NCI-H2081 (cell line): ENCODE measurements around the gene TEX2.
"Not testable (repeated sequence)": the region's sequence is repeated elsewhere in the genome, so short reads cannot be mapped to it uniquely, and the experiment has no call there.

Experiments used
- DNase-seq, 2 experiments: peaks; one replicate each; lab custom pipeline; 2025; lab: John Stamatoyannopoulos, UW

TEX2 gene

GRCh38 chr17:64183815-64184214 lies 79.2 kb downstream of the TEX2 start:
- no peak for DNase-seq

DNA sequence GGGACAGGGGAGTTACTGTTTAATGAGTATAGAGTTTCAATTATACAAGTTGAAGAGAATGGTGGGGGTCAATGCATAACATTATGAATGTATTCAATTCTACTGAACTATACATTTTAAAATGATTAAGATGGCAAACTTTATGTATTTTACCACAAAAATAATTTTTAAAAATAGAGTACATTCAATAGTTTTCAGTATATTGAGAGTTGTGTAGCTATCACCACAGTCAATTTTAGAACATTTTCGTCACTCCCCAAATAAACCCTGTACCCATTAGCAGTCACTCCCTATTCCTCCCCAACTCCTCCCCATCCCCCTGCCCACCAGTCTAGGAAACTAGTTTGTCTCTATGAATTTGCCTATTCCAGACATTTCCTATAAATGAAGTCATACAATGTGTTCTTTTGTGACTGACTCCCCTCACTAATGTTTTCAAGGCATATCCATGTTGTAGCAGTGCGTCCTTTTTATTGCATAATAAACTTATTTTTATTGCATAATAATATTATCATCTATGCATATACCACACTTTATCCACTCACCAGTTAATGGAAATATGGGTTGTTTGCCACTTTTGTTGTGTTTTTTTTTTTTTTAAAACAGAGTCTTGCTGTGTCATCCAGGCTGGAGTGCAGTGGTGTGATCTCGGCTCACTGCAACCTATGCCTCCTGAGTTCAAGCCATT lies 80.6 kb downstream of the TEX2 start:
- no peak for DNase-seq

GRCh38 chr17:64180089-64181073 lies 82.7 kb downstream of the TEX2 start:
- no peak for DNase-seq

DNA sequence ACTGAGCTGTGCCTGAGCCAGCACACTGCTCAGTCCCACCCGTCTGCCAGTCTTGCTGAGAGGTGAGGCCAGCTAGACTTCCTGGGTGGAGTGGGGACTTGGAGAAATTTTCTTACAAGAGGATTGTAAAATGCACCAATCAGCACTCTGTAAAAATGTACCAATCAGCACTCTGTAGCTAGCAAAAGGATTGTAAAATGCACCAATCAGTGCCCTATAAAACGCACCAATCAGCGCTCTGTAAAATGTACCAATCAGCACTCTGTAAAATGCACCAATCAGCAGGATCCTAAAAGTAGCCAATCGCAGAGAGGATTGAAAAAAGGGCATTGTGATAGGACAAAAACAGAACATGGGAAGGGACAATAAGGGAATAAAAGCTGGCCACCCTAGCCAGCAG lies 84.0 kb downstream of the TEX2 start:
- DNase-seq: not testable (repeated sequence)

DNA sequence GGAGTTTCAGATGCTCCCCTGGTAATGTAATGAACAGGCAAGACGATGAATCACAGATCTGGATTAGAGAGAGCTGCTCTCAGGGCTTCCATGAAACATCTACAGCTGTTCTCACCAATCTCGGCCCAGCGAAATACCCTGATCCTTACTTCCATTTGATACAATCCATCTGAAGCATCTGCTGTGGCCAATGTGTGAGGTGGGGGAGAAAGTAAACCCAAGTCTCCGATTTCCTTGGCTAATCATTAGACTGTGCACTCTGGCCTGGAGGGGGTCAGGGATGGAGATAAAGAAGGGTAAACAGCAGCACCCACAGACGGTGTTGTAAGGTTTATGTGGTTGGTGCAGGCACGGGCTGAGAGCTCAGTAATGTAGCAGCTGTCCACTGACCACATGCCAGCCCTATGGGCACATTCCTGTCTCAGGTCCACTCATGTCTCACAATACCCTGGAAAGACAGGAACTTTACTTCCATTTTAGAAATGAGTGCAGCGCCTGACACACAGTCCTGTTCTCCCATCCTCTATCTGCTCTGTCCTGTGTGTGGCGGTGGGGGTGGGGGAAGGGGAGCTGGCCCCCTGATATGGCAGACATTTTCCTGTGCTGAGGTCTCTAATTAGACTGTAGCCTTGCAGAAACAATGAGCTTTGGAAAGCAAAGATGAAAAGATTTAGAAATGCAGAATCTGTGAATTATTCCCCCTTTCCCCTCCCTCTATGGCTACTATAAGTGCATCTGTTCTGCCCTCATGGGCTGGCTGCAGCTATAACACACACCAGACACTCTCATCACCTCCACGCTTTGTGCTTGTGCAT lies 84.8 kb downstream of the TEX2 start:
- DNase-seq: no peak

GRCh38 chr17:64177311-64178010 lies 85.6 kb downstream of the TEX2 start:
- no peak for DNase-seq

DNA sequence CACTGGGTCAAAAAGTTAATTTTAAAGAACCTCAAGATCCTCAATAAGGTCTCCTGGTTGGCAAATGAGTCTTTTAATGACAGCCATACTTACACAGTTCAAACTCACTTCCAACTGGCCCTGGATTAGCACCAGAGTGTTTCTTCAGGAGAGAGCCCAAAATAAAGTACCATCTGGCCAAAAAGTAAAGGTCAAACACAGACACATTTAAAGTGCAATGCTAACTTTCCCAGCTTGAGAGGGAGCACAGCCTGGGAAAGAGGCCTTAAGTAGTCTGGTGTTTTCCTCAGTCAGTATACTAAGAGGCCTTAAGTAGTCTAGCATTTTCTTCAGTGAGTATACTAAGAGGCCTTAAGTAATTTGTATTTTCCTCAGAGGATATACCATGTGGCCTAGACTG lies 86.5 kb downstream of the TEX2 start:
- no peak for DNase-seq

DNA sequence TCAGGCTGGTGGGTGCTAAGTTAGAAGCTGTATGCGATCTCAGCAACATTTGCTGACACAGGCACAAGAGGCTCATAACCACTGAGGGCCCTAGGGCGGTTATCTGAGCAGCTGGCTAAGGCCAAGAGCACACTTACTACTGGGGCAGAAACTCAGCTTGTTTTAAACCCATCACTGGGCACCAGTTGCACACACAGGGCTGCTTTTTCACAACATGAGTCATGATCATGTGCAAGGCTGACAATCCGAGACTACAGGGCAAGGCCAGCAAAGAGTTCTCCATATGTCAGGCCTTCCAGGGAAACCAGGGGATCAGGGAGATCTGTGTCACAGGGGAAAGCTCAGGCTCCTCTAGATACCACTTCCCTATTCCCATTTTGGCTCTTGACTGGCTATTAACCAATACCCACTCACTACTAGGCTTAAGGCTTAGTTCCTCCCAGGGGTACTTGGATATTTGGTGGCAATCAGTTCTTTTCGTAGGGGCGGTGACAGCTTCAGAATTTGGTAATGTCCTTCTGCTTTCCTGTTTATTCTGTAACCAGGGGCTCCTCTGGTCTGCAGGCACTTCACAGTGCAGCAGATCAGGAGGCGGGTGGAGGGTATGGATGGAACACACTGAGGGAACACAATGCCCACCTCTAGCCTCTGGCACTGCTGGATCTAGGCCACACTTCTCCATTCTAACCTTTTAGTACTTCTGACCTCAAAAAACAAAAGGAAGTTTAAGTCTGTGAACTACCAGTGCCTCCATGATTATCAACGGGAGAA lies 88.2 kb downstream of the TEX2 start:
- no peak for DNase-seq

- DNase-seq: no peak
These were observed 89.4 kb downstream of the TEX2 start for GRCh38 chr17:64173646-64174045.

GRCh38 chr17:64172510-64172909 lies 90.5 kb downstream of the TEX2 start:
- no peak for DNase-seq

- DNase-seq: no peak
These were observed 92.0 kb downstream of the TEX2 start for GRCh38 chr17:64171041-64171440.

DNA sequence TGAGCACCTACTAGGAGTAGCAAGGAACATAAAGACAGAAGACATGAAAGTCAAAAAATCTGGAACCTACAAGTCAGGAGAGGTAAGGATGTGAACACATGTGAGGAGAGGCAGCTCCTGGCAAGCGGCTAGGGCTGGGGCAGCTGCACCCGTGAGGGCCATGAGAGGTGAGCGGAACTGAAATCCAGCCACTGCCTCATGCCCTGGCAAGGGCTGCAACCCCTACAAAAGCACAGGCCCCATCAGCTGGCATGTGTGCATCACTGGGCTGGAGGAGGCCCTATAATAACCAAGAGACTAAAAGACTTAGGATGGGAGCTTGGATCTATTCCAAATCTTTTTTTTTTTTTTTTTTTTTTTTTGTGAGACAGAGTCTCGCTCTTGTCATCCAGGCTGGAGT lies 92.8 kb downstream of the TEX2 start:
- no peak for DNase-seq

DNA sequence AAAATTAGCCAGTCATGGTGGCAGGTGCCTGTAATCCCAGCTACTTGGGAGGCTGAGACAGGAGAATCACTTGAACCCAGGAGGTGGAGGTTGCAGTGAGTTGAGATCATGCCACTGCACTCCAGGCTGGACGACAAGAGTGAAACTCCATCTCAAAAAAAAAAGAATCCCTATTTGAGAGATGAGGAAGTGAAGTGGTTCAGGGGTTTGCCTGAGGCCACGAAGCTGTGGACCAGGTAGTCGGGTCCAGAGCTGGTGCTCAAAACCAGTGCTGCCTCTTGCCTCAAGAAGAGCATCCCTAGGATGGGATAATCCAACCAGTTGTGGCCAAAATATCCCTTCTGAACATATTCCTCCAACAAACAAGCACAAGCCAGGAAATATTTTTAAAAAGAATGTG lies 95.4 kb downstream of the TEX2 start:
- not testable (repeated sequence) for DNase-seq

DNA sequence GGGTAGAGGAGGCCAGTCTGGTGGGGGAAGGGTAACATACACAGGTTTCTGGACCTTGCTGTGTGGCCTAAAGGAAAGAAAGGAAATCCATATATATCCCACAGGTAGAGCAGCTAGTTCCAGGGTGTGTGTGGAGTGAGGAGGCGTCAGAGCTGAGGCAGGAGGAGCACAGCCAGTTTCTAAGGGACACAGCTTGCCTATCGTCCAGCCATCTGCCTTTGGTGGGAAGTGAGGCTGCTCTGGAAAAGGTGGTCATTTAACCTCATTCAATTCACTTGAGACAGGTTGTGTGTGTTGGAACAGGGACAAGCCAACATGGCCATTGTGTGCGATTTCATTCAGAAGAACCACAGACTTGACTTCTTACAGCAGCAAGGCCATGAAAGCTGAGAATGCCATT lies 96.2 kb downstream of the TEX2 start:
- DNase-seq: no peak

DNA sequence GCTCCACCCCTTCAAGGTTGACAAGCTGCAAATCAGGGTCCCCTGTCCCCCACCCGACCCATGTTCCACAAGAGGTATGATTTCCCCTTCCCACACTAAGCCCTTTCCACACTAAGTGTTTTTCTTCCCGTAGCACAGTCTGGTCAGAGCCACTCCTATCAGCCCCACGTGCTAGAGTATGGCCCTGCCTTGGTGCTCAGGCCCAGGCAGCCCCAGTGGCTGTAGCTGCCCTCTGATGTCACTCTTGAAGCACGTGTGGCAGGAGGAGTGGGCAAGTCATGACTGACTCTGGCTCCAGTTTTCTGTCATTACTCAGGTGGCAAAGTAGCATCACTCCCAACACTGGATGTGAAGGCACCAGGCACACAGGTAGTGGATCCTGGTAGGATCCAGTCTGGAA lies 97.7 kb downstream of the TEX2 start:
- DNase-seq: no peak

DNA sequence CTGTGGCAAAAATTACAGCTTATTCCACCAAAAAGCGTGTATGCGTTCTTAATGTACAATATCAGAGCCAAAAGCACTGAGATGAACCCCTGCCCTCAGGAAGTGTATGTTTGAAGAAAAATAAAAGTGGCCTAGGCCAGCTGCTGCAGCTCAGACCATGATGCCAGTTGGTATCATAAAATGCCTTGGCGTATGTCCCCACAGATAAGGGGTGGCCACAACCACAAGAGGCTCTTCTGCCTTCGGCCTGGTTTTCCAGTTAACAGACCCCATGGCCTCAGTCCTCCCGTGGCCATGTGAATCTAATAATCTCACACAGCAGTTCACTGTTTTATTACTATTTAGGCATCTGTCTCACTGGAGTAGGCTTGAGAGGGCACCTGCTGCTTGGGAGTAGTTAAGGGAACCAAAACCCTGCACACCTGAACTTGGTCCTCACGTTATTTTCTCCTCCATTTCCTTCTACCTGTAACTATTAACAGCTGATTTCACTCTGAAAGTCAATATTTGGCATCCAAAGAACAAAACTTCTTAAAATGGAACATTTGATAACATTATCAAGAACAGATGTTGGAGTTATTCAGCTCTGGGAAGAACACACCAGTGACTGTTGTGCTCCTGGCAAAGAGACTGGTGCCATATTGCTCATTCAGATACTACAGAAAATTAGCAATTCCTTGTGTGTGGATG lies 98.3 kb downstream of the TEX2 start:
- no peak for DNase-seq

- DNase-seq: no peak
These were observed 99.6 kb downstream of the TEX2 start for GRCh38 chr17:64163468-64163867.

- DNase-seq: no peak
These were observed 100.5 kb downstream of the TEX2 start for GRCh38 chr17:64162554-64162953.

DNA sequence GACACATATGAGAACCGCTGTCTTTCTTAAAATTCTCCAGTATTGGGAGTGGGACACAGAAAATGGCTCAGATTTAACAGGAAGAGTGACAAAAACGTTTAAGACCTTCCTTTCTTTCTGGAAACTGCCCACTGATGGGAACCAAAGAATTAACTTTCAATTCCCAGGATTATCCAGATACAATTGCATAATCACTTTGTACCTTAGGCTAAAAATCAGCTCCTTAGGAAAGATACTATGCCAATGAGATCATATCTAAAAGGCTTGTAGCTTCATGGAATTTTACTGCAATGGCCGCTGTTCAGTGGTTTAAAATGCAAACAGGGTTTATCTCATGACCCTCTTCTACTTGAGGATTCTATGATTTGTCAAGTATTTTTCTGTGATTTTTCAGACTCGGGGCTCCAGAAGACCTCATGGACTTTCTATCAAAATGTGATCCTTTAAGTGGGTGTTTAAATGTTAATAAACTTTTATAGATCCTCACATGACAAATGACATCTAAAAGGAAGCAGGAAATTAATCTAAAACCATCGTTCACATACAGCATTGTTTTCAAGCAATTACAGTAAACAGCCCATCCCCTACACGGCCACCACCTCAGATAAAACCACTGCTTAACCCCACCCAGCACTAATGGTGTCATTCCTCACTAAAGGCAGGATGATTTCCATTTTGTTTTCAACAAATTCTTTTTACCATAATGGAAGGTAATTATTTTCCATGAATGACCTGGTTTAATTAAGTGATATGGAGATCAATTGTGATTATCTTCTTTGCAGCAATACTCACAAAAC lies 101.5 kb downstream of the TEX2 start:
- DNase-seq: no peak

GRCh38 chr17:64160378-64160777 lies 102.7 kb downstream of the TEX2 start:
- no peak for DNase-seq
